GM21576 (cell line): Measurements from ENCODE around the gene SLIT1.
A peak's percentile ranks its signal among the peaks of the same experiment; 100 is the strongest.

ENCODE experiments used
- ATAC-seq: cut with Tn5 transposase; IDR thresholded peaks from one replicate; pipeline ENCODE4 v1.9.1; 2021; ENCODE audit warnings: mild to moderate bottlenecking, moderate library complexity; ENCODE audit not compliant: unreplicated experiment

SLIT1 gene

GRCh38 chr10:97030894-97031293 lies 154.9 kb downstream of the SLIT1 start:
- no peak for ATAC-seq

- no peak for ATAC-seq
Measured at GRCh38 chr10:97029271-97029670, 156.5 kb downstream of the SLIT1 start.

- no peak for ATAC-seq
Measured at GRCh38 chr10:97028832-97029178, 157.0 kb downstream of the SLIT1 start.

DNA sequence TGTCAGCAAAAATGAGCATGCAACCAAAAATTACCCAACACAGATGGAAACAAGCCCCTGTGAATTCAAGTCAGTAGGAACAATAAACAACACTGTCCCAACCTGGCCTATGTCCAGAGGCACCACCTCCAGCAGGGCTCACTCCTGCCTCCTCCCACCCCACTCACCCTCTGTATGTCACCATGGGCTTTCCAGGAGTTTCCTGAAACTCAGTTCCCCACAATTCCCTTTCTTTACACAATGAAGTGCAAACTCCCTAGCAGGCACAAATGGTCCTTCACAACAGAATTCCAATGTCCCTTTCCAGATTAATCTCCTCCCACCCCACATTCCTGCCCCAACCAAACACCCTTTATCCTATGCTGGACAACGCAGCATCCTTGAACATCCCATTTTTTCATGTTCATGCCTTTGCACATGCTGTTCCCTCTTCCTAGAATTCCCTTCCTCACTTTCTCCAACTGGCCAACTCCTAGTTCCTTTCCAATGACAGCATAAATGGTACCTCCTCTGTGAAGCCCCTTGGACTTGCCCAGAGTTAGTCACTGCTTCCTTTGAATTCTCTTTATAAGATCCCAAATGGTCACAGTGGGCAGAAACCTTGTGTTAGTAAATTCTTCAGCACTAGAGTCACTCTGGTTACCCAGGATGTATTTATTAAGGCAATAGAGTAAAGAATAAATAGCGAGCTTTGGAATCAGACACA lies 157.5 kb downstream of the SLIT1 start:
- ATAC-seq: no peak

GRCh38 chr10:97025613-97026242 lies 160.0 kb downstream of the SLIT1 start:
- no peak for ATAC-seq

- ATAC-seq: no peak
Measured at GRCh38 chr10:97024168-97025073, 161.3 kb downstream of the SLIT1 start.

GRCh38 chr10:97023401-97024167 lies 162.2 kb downstream of the SLIT1 start:
- ATAC-seq: no peak

DNA sequence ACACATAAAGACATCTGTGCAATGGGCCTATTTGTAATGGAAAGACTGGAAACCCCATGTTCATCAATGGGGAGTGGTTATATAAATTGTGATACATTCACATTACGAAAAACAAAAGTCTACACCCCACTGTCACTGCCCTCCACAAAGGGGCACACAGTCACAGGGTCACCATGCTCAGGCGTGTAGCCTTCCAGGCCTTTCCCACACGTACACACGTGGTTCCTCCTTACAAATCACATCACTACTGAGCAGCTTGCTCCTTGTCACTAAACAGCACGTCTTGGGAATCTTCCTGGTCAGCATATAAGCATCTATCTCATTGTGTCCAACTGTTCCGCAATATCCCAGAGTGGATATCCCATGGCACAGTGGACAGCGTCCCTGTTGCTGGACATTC lies 163.1 kb downstream of the SLIT1 start:
- no peak for ATAC-seq

DNA sequence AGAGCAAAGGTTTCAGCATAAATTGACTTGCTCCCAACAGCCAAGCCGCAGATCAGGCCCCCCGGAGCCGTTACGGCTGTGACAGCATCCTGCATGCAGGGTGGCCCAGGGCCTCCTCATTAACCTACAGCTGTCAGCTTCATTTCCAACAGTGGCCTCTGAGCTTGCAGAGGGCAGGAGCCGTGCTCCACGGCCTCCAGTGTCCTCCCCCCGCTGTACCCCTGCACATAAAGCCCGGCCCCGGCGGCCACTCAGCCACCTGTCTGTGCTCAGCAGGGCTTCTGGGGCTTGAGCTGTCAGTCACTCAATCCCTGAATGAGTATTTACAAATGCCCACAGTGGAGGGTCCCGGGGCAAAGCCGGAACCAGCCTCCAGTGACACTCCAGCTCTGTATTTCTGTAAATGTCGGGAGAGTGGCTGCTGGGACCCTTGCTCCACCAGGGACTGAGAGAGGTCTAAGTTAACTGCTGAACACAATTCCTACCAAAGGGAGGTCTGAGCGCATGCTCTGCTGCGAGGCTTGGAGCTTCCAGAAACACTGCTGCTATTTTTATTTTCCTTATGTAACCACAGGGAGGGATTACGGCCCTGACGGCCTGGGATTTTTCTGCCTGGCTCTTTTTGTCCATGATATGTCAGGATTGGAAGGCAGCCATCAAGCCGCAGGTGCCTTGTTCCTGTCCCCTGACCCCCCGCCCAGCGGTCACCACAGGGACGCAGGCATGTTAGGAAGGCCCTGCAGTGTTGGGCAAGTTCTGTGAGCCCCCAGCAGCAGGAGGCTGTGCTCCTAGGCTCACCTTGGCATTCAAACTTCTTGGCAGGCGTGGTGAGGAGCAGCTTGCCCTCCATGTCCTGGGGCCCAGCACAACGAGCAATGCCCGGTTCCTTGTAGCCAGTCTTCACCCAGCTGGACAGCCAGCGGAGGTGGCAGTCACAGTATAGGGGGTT lies 165.0 kb downstream of the SLIT1 start:
- ATAC-seq: no peak

DNA sequence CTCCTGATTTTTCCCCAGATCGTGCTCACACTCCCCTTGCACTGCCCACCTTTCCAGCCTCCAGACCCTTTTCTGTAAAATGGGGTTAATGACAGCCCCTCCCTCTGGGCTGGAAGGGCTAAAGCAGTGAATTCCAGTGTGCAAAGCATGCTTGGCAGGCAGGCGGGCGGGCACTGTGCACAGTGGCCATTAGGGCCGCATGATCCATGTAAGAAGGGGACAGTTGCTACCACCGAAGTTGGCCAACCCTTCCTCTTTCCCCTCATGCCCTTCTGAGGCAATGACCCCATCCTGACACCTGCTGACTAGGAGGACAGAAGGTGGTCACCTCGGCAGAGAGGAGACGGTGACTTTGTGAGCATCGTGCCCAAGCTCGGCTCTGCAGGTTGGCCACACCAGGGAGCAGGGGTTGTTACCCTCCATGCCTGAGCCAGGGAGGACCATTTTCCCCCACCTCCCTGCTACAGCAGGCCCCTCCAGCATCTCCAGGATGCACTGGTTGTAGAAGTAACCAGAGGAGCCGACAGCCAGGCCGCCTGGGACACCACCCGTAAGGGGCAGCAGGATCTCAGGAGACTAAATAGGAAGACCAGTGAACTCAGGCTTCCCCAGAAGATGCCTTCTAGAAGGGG lies 166.4 kb downstream of the SLIT1 start:
- no peak for ATAC-seq

DNA sequence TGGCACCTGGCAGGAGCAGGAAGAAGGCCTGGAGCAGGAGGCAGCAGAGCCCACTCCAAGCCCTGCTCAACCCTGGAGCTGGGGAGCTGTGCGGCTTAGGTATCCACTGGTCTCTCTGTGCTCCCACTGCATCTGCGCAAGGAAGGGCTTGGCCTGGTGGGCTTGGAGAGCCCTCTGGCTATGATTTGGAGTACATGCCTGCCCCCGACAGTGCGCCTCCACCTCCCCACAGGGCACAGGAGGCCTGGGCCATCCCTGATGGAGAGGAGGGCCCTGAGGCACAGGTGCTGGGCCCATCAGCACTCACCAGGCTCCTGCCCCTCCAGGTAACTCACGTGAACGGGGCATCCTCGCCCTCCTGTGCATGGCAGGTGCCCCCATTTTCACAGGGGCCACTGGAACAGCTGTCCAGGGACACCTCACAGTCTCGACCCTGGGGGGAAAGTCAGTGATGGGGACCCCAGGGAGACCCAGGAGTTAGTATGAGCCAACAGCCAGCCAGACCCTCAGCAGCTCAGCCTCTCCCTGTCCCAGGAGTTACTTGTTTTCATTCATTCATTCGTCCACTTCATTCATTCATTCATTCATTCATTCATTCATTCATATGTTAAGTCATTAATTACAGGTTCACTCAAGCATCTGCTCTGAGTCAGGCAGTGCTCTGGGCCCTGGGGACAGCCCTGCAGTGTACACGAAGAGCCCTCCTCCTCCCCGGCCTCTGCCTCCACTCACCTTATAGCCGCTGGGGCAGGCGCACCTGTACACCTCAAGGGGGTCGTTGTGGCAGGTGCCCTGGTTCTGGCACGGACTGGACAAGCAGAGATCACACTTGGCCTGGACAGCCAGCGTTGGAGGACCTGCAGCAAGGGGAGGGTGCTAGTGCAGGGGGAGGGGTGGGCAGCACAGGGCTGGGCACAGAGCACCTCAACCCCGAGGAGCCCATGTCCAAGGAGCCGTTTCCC lies 167.2 kb downstream of the SLIT1 start:
- no peak for ATAC-seq

DNA sequence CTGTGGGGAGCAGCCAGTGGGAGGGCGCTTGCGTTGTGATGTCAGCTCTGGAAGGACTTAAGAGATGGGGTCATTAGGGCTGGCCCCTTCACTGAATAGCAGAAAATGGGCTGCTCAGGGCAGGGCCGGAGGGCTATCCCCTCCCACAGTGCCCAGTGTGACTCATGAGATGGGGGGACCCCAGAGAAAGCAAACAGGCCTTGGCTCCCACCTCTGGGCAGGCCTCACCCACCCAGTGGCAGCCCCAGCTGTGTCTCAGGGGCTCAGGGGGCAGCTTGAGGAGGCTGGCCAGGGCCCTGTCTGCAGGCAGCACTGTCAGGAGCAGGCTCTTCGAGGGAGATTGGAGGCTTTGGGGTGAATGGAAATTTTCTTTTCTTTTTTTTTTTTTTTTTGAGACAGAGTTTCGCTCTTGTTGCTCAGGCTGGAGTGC lies 168.3 kb downstream of the SLIT1 start:
- ATAC-seq: no peak

DNA sequence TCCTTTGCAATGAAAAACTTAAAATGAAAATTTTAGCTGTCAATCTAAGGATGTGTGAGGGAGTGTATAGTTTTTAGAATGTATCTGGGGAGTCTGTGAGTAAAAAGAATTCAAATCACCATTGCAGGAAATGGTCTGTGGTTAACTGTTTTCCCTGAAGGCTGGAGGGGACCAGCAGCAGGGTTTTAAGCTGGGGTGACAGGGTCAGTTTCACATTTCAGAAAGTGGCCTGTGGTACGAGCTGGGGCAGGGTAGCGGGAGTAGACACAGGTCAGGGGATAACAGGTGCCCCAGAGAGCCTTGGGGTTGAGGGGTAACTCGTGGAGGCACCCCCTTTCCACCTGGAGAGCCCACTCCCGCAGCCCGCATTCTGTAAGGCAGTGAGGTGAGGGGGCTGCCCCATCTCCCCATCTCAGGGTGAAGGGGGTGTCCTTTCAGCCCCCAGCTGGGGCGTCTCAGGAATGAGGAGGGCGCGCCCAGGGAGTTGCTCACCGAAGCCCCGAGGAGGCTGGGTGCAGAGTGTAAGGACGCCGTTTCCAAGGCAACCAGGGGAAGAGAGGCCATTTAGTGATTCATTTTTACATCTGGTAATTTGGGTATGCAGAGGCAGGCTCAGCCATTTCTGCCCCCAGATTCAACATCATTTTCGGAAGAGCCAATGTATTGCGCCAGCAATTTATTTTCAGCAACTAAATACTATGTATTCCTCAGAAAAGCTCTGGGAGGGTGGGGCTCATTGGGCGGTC lies 168.9 kb downstream of the SLIT1 start:
- ATAC-seq: peak; percentile 83

DNA sequence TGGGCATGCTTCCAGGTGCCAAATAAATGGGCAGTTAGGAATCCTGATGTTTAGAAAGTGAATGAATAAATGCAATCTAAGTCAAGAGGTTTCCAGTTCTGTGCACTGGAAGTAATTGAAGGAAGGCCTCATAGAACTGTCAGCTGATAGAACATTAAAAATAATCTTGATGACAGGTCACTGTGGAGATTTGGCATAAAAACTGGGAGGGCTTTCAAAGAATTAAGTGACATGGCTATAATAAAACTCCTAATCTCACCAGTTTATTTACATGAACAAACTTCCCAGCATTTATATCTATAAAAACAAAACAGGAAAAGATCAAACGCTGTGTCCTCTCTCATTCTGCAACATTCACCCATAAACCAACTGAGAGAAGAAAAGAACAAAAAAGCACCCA lies 170.5 kb downstream of the SLIT1 start:
- no peak for ATAC-seq

DNA sequence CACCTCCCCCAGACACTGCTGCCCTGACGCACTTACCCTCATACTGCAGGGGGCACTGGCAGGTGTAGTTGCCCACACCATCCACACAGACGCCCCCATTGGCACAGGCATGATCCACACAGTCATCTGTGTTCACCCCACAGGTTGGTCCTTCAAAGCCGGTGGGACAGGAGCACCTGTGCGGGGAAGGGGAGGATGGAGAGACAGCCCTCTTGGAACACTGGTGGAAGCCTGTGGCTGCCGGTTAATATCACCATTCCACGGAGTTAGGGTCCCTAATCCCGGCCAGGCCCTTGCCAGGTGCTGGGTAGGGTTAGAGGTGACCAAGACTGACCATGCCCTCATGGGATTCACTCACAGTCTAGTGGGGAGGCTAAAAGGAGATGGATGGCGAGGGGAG lies 171.8 kb downstream of the SLIT1 start:
- no peak for ATAC-seq

DNA sequence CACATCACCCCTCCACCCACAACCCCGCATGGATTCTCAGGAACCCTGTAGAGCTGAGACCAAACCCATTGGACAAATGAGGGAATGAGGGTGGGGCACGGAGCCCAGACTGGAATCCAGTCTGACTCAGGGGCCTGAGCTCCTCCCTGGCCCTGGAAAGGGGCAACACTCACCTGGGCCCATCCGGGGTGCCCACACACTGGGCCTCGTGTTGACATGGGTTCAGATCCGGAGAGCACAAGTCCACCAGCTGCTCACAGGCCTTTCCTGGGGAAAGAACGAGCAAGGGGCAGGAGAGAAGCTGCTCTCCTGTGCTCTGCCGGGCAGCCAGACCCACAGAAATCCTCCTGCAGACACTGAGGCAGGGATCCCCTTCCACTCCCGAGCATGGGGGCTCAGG lies 172.2 kb downstream of the SLIT1 start:
- no peak for ATAC-seq

DNA sequence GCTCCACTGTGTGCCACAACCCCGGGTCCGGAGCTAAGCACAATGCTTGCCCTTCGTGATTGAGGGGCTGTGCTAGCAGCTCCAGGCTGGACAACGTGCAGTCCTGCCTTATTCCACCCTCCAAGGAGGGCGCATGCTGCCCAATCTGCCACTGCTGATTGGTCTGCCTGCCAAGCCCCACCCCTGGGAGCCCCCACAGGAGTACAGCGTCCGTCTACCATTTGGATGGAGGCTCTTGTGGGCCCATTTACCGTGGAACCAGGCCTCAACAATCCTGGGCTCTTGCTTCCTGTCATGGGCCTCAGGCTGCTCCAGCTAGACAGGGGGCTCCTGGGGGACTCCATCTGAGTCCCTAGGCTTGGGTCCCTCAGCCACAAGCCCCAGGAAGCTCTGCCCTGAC lies 173.3 kb downstream of the SLIT1 start:
- no peak for ATAC-seq

- no peak for ATAC-seq
Measured at GRCh38 chr10:97011397-97011796, 174.4 kb downstream of the SLIT1 start.
